ENCODE data around the gene SMARCC2. TPM values are rescaled to one million over a fixed set of nuclear protein-coding genes. Genes with fewer than 3 reads are reported as not detected.
A peak's percentile ranks its signal among the peaks of the same experiment; 100 is the strongest.
"Not testable (repeated sequence)": the region's sequence is repeated elsewhere in the genome, so short reads cannot be mapped to it uniquely, and the experiment has no call there.

The SMARCC2 gene
- total RNA-seq, 2 donors from 2014 or later: 101 to 123 TPM

DNA sequence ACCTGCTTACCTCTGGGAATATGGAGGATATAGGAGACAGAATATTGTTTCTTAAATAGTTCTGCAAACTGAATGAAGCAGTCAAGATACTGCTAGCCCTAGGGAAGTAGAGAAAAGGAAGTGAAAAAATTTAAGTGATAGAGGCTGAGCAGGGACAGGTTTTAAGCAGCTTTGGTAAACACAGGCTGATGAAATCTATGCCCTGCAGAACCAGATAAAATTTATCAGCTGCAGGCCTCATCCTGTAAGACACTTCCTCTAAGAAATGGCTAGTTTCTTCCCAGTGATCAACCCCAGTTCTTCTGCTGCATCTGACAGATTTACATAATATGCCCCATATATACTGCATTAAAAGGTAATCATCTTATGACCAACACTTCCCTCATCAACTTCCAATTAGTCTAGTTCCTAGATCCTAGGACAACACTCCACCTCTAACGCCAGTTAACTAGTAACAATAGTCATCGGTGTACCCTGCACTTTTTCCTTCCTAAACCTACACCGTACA is 62.5 kb downstream of the SMARCC2 start:
- DNase-seq (ENCODE audit: low spot score in 2 of 2) (no peak), ATAC-seq (no peak)
- Mint-ChIP-seq H3K9me3 (no peaks in the 10 kb centered on the region), H3K27ac (peak overlapping the region; percentile 87 to 90), H3K36me3 (peaks cover 35 to 36% of the 10 kb centered on the region in 2 donors)

DNA sequence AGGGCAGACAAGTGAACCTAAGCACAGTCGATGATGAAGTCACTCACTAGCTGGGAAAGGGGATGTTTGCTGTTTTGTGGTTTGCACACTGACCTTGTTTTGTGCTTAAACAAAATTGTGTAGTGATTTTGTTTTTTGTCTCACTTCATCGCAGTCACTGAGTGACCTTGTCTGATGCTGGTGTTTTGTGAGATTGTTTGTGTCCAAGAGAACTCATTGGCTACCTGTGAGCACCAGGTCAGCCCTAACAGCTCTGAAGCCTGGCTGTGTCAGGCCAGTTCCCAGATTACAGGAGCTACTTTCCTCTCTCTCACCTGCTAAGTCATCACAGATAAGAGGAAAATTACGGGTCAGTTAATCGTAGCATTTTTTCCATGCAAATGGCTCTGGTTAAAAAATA is 65.2 kb downstream of the SMARCC2 start:
- peak overlapping the region in 1 of 2 donors; percentile 8 for H3K27ac Mint-ChIP-seq
- ATAC-seq (no peak), DNase-seq (ENCODE audit: low spot score in 2 of 2) (no peak)
- no peaks in the 10 kb centered on the region for H3K9me3 Mint-ChIP-seq
- H3K36me3 Mint-ChIP-seq: peaks cover 8 to 14% of the 10 kb centered on the region in 2 donors

DNA sequence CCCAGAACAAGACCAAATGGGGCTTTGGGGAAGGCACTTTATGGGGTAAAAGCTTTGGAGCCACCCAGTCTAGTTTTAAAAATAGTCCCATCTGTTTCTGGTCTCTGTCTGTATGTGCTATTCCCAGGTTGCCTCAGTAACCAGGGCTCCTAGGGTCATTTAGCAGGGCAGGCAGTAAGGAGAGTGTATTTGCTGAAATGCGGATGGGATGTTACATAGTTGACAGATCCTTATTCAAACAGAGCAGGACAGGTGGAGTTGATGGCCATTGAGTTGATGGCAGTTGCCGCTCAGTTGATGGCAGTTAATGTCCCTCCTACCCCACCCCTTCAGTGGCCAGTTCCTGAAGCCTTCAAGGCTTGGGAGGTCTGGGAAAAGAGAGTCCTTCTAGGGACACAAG is 66.6 kb downstream of the SMARCC2 start:
- H3K9me3 Mint-ChIP-seq: no peaks in the 10 kb centered on the region
- DNase-seq (ENCODE audit: low spot score in 2 of 2) (no peak), ATAC-seq (no peak)
- no peak overlapping the region for H3K27ac Mint-ChIP-seq
- H3K36me3 Mint-ChIP-seq: peaks cover 5 to 17% of the 10 kb centered on the region in 2 donors

DNA sequence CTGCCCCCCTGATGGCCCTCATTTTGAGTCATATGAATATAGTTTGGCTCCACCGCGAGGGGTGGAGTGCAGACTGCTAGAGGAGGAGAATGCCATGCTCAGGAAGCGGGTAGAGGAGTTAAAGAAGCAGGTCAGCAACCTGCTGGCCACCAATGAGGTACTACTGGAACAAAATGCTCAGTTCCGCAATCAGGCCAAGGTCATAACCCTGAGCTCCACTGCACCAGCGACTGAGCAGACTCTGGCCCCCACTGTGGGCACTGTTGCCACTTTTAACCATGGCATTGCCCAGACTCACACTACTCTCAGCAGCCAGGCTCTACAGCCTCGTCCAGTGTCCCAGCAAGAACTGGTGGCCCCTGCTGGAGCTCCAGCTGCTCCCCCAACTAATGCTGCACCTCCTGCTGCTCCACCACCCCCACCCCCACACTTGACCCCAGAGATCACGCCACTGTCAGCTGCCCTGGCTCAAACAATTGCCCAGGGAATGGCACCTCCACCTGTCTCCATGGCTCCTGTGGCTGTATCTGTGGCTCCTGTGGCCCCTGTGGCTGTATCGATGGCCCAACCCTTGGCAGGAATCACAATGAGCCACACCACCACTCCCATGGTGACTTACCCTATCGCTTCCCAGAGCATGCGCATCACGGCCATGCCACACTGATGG is 67.9 kb downstream of the SMARCC2 start:
- Mint-ChIP-seq H3K9me3 (no peaks in the 10 kb centered on the region), H3K27ac (no peak overlapping the region), H3K36me3 (peaks cover 18 to 30% of the 10 kb centered on the region in 2 donors)
- DNase-seq (ENCODE audit: low spot score in 2 of 2): no peak
- ATAC-seq: no peak

DNA sequence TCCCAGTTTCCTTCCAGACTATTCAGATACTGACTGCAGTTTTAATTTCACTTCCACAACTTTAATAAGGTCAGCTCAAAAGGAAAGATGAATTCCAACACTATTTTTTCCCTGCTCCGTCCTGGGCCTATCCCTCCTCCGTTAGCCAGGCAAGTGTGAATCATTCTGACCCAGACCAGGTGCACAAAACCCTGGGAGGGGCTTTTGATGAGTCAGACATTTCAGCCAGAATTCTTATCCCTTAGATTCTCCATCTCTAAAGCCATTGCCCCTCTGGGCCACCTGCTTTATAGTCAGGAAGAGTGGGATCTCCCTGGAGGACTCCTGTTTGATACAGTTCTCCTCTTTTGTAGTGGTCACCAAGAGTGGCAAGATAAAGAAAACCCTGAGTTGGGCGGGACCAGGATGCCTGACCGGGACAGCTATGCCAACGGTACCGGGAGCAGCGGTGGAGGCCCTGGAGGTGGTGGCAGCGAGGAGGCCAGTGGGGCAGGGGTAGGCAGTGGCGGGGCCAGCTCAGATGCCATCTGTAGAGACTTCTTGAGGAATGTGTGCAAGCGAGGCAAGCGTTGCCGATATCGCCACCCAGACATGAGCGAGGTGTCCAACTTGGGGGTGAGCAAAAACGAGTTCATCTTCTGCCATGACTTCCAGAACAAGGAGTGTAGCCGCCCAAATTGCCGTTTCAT is 69.0 kb downstream of the SMARCC2 start:
- no peak for DNase-seq (ENCODE audit: low spot score in 2 of 2)
- ATAC-seq: no peak
- Mint-ChIP-seq H3K9me3 (no peaks in the 10 kb centered on the region), H3K27ac (peak overlapping the region in 1 of 2 donors; percentile 96), H3K36me3 (peaks cover 19 to 31% of the 10 kb centered on the region in 2 donors)

DNA sequence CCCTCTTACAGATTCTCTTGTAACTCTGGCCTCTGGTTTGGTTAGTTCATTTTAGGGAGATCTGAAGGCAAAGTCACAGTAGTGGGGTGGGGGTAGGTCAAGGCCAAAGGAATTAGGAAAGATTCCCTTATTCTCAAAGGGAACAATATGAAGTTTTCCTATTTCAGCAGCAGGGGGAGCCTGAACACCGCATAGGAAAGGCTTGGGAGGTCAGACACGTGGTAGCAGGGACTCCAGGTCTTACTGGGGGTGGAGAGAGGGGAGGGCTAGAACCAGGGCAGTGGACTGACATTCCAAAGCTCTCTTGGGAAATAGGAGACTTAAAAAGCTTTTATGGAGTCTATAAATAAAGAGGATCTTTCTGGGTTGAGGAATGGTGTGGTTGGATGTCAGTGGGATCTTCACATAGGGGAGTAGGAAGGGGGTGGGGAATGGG is 69.9 kb downstream of the SMARCC2 start:
- Mint-ChIP-seq H3K36me3 (peaks cover 19 to 31% of the 10 kb centered on the region in 2 donors), H3K27ac (peak overlapping the region; percentile 96 to 100), H3K9me3 (no peaks in the 10 kb centered on the region)
- DNase-seq (ENCODE audit: low spot score in 2 of 2) (peak in 1 of 2 donors; percentile 64), ATAC-seq (no peak)

DNA sequence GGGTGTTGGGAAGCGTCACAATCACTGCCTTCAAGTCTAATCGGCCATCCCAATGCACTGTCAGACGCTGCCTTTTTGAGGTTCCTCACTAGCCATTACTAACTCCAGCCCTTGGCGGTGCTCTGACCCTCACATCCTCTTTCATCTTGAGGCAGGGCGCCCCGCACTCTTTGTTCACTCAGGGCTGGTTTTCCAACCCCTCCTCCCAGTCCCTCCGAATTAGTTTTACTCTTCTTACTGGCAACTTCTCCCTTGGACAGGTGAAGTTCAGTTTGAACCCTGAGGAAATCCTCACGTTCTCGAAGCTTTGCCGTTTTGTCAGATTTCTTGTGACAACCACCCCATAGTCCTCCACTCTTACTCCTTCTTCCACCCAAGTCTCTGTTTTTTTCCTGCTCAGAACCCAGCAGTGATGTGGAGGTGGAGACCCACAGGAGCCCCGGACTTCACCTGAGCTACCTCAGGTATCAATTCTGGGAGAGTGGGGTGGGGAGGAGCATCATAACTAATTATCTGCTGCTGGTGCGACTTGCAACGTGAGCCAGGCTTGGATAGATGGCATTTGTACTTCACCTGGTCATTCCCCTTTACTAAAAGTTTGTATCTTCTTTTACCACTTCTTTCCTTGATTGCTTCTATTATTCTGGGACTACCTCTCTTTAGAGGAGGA is 70.5 kb downstream of the SMARCC2 start:
- peak; percentile 4 to 5 for ATAC-seq
- H3K36me3 Mint-ChIP-seq: peaks cover 20 to 31% of the 10 kb centered on the region in 2 donors
- DNase-seq (ENCODE audit: low spot score in 2 of 2): no peak
- H3K27ac Mint-ChIP-seq: peak overlapping the region; percentile 96 to 100
- no peaks in the 10 kb centered on the region for H3K9me3 Mint-ChIP-seq

DNA sequence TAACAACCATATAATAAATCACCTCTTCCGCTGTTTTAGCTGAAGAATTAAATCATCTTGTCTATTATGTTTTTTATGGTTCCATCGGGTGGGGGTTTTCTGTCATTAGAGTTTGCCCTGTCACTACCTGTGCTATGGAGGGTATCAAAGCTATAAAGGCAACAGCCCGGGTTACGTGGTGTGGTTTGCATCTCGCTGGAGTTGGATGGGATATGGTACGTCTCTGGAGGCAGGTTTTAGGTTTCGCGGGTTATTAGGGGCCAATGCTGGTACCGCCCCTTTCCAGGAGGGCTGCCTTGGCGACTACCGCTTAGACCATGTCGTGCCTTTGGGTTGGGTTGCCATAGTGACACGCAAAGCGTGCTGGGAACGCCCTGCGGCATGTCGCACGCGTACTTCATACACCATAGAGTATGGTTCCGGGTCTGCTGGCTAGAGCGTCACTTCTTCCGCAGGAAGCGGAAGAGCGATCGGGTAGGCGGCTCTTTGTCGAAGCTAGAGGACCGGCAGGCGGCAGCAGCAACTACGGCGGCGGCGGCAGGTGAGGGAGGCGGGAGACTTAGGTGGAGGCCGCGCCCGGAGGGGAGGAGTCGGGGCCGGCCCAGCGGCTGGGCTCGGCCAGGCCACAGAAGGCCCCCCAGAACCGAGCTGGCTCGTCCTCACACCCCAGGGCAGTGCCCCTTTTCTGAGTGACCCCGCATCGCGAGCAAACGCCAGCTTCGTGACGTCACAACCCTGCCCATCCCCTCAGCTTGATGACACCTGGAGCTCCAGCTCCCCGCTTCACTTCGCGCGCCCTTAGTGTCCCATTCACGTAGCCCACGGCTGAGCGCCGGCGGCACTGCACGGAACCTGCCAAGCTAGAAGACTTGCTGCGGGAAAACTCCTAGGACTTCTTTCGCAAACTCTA is 71.2 kb downstream of the SMARCC2 start, which contains the start of gene ZC3H10:
Gene ZC3H10 (plus strand): TSS at position 489 of the 910 bp plus-strand sequence. CDS start 2,297 bp downstream, outside the sequence.
- DNase-seq (ENCODE audit: low spot score in 2 of 2) (peak; percentile 96 to 98), ATAC-seq (peak; percentile 87 to 91)
- peaks cover 28 to 31% of the 10 kb centered on the region in 2 donors for H3K36me3 Mint-ChIP-seq
- peak within 1 kb of the TSS; percentile 96 to 100 for H3K27ac Mint-ChIP-seq
- H3K9me3 Mint-ChIP-seq: no peaks in the 10 kb centered on the region

DNA sequence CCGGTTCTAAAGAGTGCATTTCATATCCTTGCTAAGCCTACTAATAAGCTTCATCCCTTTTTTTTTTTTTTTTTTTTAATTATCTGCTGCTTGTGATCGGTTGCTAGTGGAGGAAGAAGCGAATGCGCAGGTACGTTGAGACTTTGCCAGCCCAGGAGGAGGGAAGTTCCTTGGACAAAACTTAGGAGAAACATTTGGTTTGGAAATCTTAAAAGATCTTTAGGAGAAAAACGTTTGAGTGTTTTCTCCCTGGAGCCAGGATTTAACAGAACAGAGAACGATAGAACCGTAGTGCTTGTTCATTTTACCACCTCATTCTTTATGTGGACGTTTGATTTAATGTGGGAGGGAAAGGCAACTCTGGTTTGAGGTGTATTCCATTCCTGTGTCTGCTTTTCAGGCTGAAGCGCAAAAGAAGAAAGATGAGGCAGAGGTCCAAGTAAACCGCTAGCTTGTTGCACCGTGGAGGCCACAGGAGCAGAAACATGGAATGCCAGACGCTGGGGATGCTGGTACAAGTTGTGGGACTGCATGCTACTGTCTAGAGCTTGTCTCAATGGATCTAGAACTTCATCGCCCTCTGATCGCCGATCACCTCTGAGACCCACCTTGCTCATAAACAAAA is 72.1 kb downstream of the SMARCC2 start:
- not testable (repeated sequence) for DNase-seq (ENCODE audit: low spot score in 2 of 2); ATAC-seq; H3K9me3 Mint-ChIP-seq
- peak overlapping the region; percentile 96 to 100 for H3K27ac Mint-ChIP-seq
- peaks cover 31 to 35% of the 10 kb centered on the region in 2 donors for H3K36me3 Mint-ChIP-seq

DNA sequence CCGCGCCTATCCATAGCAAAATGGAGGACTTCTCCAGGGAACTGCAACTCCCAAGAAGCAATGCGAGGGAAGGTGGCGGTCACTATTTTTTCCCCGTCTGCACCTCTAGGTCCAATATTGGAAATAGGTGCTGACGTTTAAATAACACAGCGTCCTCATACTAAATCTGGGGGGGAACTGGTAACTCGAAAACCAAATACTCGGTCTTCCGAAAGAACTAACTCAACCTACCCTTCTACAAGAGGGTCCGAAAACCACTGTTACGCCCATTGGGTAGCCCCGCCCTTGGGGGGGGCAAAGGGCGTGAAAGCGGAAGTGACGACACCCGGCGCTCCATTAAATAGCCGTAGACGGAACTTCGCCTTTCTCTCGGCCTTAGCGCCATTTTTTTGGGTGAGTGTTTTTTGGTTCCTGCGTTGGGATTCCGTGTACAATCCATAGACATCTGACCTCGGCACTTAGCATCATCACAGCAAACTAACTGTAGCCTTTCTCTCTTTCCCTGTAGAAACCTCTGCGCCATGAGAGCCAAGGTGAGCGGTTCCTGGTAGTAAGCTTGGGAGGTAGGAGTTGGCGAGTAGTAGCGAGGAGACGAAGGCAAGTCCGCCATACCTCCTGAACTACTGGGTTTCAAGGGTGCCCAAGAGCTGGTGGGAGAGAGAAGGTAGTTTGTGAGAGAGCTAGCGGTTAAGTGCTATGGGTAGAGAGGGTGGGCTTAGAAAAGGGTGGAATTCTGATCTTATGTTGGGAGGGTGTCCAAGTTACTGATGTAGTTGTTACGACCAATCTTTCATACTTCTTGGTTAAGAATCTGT is 72.8 kb downstream of the SMARCC2 start, which contains the start of gene RPL41:
Gene RPL41 (plus strand): TSS at position 367 of the 815 bp plus-strand sequence.
- ATAC-seq (peak; percentile 49 to 50), DNase-seq (ENCODE audit: low spot score in 2 of 2) (peak; percentile 91 to 94)
- Mint-ChIP-seq H3K9me3 (no peaks in the 10 kb centered on the region), H3K27ac (peak within 1 kb of the TSS; percentile 96 to 100), H3K36me3 (peaks cover 31 to 42% of the 10 kb centered on the region in 2 donors)

DNA sequence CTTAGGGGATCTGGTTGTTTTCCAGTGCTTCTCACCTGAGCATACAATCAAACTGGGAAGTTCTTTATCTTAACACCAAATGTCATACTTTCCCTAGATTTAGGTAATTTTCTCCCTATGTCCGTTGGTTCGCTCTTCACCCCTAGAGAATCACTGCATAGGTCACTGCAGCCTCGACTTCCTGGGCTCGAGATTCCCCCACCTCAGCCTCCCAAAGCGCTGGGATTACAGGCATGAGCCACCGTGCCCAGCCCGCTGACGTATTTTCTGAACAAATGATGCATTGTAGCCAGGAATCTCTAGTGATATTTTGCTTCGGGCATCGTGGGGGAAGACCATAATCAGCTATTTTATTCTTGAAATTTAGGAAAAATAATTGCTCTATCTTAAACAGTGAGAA is 74.0 kb downstream of the SMARCC2 start:
- H3K36me3 Mint-ChIP-seq: peaks cover 41 to 54% of the 10 kb centered on the region in 2 donors
- no peak for ATAC-seq
- no peak for DNase-seq (ENCODE audit: low spot score in 2 of 2)

DNA sequence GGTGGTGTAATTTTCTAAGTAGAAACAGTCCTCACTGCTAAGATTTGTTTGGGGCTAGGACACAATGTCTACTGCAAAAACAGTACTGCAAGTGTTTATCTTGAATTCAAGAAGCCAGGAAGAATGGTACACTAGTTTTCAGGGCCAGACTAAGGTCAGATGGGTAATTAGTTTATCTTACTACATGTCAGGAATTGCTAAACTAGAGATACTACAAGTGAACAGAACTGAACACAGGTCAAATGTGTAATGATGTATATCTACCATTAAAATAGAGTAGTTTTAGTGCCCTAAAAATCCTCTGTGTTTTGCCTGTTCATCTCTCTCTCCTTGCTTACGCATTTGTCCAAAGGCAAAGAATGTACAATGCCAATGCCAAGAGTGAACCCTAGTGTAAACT is 75.2 kb downstream of the SMARCC2 start:
- Mint-ChIP-seq H3K36me3 (peaks cover 42 to 66% of the 10 kb centered on the region in 2 donors), H3K9me3 (no peaks in the 10 kb centered on the region), H3K27ac (peak overlapping the region; percentile 19 to 51)
- DNase-seq (ENCODE audit: low spot score in 2 of 2) (no peak), ATAC-seq (no peak)

More for the DNA sequence above, 74.0 kb downstream of the SMARCC2 start:
- Mint-ChIP-seq H3K9me3 (no peaks in the 10 kb centered on the region), H3K27ac (peak overlapping the region; percentile 96 to 100)

Measured in activated naive CD4-positive, alpha-beta T cell treated with anti-CD3 and anti-CD28 coated beads, Interleukin-2, amount 50 U/mL, for 72 hours (primary cell).